Body of pancreas (tissue), 4 donors: ENCODE measurements around the gene FAM234B. TPM values are rescaled to one million over a fixed set of nuclear protein-coding genes. Genes with fewer than 3 reads are reported as not detected.

Experiments
- ATAC-seq: fragments of 150-250 bp; one replicate; pipeline ENCODE4 v1.9.1; 2016
- DNase-seq, 4 donors: peaks; one replicate each; pipeline ENCODE4 v3.0.0-alpha.2; 2019
- H3K27ac ChIP-seq, 4 donors: fragments of 200-600 bp; sonication (generic); 1 replicate in 3 of 4; 2 replicates in 1 of 4; pipeline versions ENCODE4 v1.5.1 to v1.6.1; 2016 to 2019; ENCODE audit warnings: mild to moderate bottlenecking in 1 of 4, mixed read lengths in 1 of 4, moderate library complexity in 1 of 4
- H3K27me3 ChIP-seq, 2 donors: fragments of 200-600 bp; sonication (generic); one replicate each; pipeline ENCODE4 v1.6.0; 2016; ENCODE audit warnings: mild to moderate bottlenecking in 1 of 2
- H3K36me3 ChIP-seq, 2 donors: fragments of 200-600 bp; sonication (generic); replicated peaks in 1 of 2; 2 replicates each; pipeline ENCODE4 v1.5.1; 2016; ENCODE audit warnings: low read depth in 2 of 2; ENCODE audit not compliant: insufficient read depth in 1 of 2
- H3K4me1 ChIP-seq: fragments of 200-600 bp; sonication (generic); one replicate; pipeline ENCODE4 v1.6.0; 2016
- H3K4me3 ChIP-seq, 2 donors: fragments of 200-600 bp; sonication (generic); 1 replicate in 1 of 2; 2 replicates in 1 of 2; pipeline ENCODE4 v1.5.1; 2016 to 2019
- H3K9me3 ChIP-seq, 3 donors: fragments of 200-600 bp; sonication (generic); 1 replicate in 2 of 3; 2 replicates in 1 of 3; pipeline ENCODE4 v1.5.1; 2016
- POLR2A ChIP-seq, 3 donors: fragments of 450-650 bp; IDR thresholded peaks; one replicate each; pipeline ENCODE4 v1.6.1; 2016; ENCODE audit warnings: antibody characterized with exemption in 3 of 3, mild to moderate bottlenecking in 2 of 3
- WGBS, 2 donors: methylation state at CpG; one replicate each; pipeline ENCODE4 v1.1.5; 2017; 5-methylcytosine and 5-hydroxymethylcytosine counted together
- intact Hi-C: fragments of 100-400 bp; cut with DNase I; formaldehyde crosslinking; loops from one replicate; pipeline ENCODE4 v1.15.1; 2023
- total RNA-seq, 2 donors: library from RNA; depleted of rRNA; stranded (reverse); fragments of >200 nt; gene quantifications; one replicate each; pipeline ENCODE4 v1.1.0, GENCODE V29; 2016
- TF ChIP-seq, protein P1 (sequence below), 7 experiments: fragments of 450-650 bp in 4 of 7; fragments of 200-600 bp in 3 of 7; sonication (generic) in 3 of 7; IDR thresholded peaks; one replicate each; pipeline ENCODE4 v1.5.1; 2016 to 2019; ENCODE audit warnings: antibody characterized with exemption in 7 of 7

FAM234B gene
- total RNA-seq, 2 donors from 2014 or later, result 8.0 to 9.6 TPM

DNA sequence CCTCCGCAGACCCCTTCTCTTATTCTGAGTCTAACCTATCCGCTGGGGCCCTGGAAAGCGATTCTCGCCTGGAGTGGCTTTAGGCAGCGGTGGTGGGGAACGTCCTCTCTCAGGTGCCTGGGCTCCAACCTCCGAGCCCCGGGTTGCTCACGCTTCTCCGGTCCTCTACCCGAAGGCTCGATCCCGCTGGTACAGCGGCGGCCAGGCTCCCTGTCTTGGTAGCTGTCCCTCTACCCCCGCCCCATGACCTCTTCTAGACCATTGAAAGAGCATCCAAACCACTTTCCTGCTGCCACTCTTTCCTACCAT, 43.6 kb upstream of the FAM234B start:
- H3K36me3 ChIP-seq, result no peaks in the 10 kb centered on the region
- intact Hi-C loops, result no loop called here
- TF ChIP-seq, protein P1, sequence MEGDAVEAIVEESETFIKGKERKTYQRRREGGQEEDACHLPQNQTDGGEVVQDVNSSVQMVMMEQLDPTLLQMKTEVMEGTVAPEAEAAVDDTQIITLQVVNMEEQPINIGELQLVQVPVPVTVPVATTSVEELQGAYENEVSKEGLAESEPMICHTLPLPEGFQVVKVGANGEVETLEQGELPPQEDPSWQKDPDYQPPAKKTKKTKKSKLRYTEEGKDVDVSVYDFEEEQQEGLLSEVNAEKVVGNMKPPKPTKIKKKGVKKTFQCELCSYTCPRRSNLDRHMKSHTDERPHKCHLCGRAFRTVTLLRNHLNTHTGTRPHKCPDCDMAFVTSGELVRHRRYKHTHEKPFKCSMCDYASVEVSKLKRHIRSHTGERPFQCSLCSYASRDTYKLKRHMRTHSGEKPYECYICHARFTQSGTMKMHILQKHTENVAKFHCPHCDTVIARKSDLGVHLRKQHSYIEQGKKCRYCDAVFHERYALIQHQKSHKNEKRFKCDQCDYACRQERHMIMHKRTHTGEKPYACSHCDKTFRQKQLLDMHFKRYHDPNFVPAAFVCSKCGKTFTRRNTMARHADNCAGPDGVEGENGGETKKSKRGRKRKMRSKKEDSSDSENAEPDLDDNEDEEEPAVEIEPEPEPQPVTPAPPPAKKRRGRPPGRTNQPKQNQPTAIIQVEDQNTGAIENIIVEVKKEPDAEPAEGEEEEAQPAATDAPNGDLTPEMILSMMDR (IDR thresholded peaks at IDR 0.05), result peak in 1 of 7 experiments; percentile 3
- TF ChIP-seq POLR2A (IDR thresholded peaks at IDR 0.05), result peak in 1 of 3 donors; percentile 14
- WGBS, 2 donors, result 1 to 2% methylated on average over 9 to 16 of the region's 16 CpGs
- H3K4me1 ChIP-seq, result peaks cover 52% of the 10 kb centered on the region
- H3K27ac ChIP-seq, result peak overlapping the region; percentile 77 to 96 (median 83)
- H3K27me3 ChIP-seq, result no peaks in the 10 kb centered on the region
- H3K4me3 ChIP-seq, result peak overlapping the region; percentile 13 to 48
- peak; percentile 19 for ATAC-seq
- DNase-seq, result peak in 1 of 4 donors; percentile 53
- no peaks in the 10 kb centered on the region for H3K9me3 ChIP-seq

DNA sequence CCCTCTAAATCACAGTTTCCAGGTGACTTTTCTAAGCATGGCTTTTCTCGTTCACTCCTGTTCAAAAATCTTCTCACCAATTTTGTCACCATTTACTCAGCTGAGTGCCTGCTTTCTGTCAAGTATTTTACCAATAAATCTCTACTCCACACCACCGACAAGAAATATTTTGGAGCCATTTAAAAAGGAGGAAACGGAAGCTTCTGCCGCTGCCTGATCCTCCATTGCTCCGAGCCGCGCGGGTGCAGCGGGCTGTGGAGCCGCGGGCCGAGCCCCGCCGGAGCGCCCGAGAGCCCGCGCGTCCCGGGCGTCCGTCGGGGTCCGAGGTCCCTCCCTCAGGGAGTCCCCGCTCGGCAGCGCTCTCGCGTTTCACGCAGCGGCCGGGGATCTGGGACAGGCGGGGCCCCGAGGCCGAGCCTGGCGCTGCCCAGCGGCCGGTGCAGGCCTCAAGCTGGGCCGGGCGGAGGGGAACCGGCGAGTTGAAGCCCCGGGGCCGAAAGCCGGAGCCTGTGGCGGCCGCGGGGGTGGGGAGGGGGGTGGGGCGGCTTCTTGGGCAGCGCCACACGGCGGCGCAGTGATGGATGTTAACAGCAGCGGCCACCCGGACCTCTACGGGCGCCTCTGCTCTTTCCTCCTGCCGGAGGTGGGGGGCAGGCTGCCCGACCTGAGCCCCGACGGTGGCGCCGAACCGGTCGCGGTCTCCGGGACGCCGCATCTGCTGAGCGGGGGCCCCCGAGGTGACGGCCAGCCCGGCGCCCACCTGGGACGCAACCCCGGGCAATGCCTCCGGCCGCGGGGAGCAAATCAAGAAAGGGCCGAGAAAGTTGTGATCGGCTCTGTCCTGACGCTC, 43.0 kb upstream of the FAM234B start:
- Histone ChIP-seq H3K27ac (peak overlapping the region; percentile 77 to 96 (median 83)), H3K4me3 (peak overlapping the region; percentile 13 to 48), H3K9me3 (no peaks in the 10 kb centered on the region), H3K27me3 (no peaks in the 10 kb centered on the region), H3K36me3 (no peaks in the 10 kb centered on the region), H3K4me1 (peaks cover 53% of the 10 kb centered on the region)
- peak; percentile 52 to 68 (median 59) for DNase-seq
- intact Hi-C loops, result no loop called here
- 1% methylated on average over 8 to 68 of the region's 82 CpGs for WGBS, 2 donors
- TF ChIP-seq, protein P1 (IDR thresholded peaks at IDR 0.05), result peak in 6 of 7 experiments; percentile 12 to 35 (median 22)
- no peak for TF ChIP-seq POLR2A (IDR thresholded peaks at IDR 0.05)
- ATAC-seq, result peak; percentile 37

DNA sequence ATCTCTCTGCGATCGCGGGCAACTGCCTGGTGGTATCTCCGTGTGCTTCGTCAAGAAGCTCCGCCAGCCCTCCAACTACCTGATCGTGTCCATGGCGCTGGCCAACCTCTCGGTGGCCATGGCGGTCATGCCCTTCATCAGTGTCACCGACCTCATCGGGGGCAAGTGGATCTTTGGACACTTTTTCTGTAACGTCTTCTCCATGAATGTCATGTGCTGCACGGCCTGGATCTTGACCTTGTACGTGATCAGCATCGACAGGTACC, 42.5 kb upstream of the FAM234B start:
- Histone ChIP-seq H3K36me3 (no peaks in the 10 kb centered on the region), H3K27me3 (no peaks in the 10 kb centered on the region), H3K9me3 (no peaks in the 10 kb centered on the region), H3K4me3 (peak overlapping the region in 1 of 2 donors; percentile 48), H3K4me1 (peaks cover 54% of the 10 kb centered on the region), H3K27ac (peak overlapping the region in 3 of 4 donors; percentile 80 to 96 (median 86))
- intact Hi-C loops, result no loop called here
- 40 to 73% methylated on average over 14 to 16 of the region's 16 CpGs for WGBS, 2 donors
- no peak for ATAC-seq
- TF ChIP-seq, protein P1 (IDR thresholded peaks at IDR 0.05), result no peak
- no peak for TF ChIP-seq POLR2A (IDR thresholded peaks at IDR 0.05)
- DNase-seq, result no peak

DNA sequence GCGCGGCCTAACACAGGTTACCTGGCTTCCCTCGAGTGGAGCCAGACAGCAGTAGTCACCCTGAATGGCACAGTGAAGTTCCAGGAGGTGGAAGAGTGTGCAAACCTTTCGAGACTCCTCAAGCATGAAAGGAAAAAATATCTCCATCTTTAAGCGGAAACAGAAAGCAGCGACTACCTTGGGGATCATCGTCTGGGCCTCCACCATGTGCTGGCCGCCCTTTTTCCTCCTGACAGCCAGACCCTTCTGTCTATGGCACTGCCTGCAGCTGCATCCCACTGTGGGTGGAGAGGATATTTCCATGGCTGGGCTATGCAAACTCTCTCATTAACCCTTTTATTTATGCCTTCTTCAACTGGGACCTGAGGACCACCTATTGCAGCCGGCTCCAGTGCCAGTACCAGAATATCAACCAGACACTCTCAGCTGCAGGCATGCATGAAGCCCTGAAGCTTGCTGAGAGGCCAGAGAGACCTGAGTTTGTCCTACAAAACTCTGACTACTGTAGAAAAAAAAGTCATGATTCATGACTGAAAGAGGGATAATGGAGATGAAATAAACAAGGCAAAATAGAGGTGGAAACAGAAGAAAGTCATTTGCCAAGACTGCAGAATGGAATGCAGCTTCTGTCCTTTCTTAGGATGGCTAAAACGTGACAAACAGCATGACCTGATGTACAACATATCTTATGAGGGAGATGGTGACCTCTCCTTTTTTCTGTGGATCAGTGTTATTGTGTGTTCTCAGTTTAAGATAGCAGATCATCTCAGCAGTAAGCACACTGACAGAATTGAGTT, 41.7 kb upstream of the FAM234B start:
- TF ChIP-seq, protein P1 (IDR thresholded peaks at IDR 0.05), result no peak
- TF ChIP-seq POLR2A (IDR thresholded peaks at IDR 0.05), result no peak
- intact Hi-C loops, result no loop called here
- Histone ChIP-seq H3K27me3 (no peaks in the 10 kb centered on the region), H3K4me3 (no peak overlapping the region), H3K36me3 (no peaks in the 10 kb centered on the region), H3K4me1 (peaks cover 46% of the 10 kb centered on the region), H3K27ac (no peak overlapping the region), H3K9me3 (no peaks in the 10 kb centered on the region)
- WGBS, 2 donors, result 94 to 96% methylated on average over 10 of the region's 10 CpGs
- ATAC-seq (no peak), DNase-seq (no peak)
